A673 (cell line): ENCODE data around the gene BARX1.

Experiments
- CTCF ChIP-seq: fragments of 300-800, 200-600 bp; sonication (generic); conservative IDR thresholded peaks from 2 replicates; pipeline ENCODE4 v1.5.1; 2017; ENCODE audit warnings: low read depth, mild to moderate bottlenecking, antibody characterized with exemption, low read length, moderate library complexity, mixed read lengths
- EZH2 ChIP-seq: fragments of 200-600 bp; sonication (generic); IDR thresholded peaks from 2 replicates; pipeline ENCODE4 v1.6.1; 2017; ENCODE audit warnings: borderline replicate concordance, low read depth, mild to moderate bottlenecking, mixed read lengths, antibody characterized with exemption, low read length; ENCODE audit not compliant: poor library complexity, severe bottlenecking

GRCh38 chr9:93958819-93959682, 3.9 kb upstream of the BARX1 start:
- no peak for TF ChIP-seq CTCF
- TF ChIP-seq EZH2: no peak
